ENCODE results near the gene EVX2.

The EVX2 gene

DNA sequence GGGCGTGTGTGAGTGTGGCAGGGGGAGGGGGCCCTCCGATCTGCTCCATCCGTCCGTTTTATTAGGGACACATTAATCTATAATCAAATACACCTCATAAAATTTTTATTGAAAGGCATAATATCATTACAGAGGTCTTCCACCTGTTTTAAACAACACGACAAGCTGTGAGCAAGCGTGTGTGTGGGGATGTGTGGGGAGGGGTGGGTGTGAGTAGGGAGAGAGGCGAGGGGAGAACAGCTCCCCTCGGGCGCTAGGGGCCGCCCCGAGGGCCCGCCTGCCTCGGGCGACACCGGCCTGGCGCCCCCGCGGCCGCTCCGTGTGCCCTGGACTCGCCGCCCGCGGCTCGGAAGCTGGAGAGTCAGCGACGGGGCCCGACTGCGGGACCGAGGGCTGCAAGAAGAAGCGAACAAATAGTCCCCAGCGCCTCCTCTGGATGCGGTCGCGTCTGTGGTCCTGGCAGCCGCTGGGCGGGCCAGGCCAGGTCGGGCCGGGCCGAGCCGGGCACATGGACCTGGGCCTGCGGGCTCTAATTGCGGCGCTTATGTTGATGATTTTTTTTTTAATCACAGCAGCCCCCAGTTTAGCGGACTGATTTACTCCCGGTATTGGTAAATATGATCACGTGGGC lies 38.4 kb upstream of the EVX2 start:
- DNase-seq = no peak

DNA sequence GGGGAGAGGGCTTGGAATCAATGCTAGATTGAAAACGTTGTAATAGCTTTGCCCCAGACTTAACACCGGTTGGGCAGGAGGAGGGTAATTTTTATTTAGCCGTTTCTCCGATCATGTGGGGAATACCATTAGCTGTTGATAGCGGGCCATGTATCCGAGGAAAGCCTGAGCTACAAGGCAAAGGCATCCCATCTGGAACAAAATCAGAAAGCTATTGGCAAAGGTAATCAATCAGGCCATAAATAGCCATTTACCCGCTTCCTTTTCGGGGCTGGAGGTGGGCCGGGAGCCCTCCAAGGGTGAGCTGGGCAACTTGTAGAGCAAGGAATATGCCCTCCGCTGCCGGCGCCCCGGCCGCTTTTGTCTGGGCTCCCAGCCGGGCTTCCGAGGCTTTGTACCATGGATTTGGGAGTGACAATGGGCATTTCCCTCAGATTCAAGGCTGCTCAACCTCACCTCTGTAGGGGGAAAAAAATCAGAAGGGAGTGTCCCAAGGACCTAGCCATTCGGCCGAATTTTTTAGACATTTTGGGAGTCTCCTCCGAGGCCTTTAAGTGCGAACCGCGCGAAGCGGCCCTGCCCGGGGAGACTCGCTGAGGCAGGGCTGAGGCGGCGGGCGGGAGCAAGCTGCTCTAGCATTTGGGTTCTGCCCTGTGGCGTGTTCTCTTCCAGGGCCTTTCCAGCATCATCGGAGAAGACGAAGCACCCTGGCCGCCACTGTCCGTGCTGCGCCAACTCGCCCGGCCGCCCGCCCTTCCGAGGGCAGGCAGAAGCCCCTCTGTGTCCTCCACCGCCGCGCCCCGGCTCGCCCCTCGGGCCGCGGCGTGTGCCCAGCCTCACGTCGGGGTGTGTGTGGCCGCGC lies 37.7 kb upstream of the EVX2 start:
- no peak for DNase-seq

DNA sequence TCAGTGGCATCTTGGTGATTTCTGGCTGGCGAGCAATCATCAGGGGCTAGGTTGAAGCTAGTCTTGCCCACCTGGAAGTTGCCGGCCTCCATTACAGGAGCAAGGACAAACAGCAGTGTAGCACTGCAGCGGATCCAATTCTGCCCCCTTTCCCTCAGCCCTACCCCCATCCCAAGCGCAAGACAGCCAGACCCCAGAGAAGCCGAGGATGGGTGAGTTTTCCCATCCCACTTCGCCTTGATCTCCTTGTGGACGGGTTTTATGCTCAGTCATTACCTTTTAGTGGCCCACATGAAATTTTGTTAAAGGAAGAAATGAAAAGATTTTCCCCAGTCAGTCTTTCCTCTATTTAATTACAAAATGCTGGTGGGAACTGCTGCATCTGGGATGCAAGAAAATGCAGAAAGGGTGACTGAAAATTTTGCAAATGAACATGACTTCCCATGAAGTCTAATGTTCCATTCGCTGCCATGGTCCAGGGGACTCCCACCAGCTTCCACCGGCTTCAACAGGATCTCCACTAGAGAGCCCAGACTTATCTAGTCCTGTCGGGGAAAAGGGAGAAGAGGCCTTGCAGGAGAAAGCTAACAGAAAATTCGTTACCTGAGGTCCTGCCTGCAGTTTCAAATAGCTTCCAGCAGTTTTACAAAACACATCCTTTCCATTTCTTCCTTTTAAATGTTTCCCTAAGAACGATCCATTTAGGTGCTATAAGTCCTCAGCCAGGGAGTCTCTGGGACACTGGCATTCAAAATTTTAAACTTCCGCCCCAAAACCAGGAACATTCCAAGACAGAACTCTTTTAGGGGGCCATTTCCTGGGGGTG lies 36.8 kb upstream of the EVX2 start:
- no peak for DNase-seq

DNA sequence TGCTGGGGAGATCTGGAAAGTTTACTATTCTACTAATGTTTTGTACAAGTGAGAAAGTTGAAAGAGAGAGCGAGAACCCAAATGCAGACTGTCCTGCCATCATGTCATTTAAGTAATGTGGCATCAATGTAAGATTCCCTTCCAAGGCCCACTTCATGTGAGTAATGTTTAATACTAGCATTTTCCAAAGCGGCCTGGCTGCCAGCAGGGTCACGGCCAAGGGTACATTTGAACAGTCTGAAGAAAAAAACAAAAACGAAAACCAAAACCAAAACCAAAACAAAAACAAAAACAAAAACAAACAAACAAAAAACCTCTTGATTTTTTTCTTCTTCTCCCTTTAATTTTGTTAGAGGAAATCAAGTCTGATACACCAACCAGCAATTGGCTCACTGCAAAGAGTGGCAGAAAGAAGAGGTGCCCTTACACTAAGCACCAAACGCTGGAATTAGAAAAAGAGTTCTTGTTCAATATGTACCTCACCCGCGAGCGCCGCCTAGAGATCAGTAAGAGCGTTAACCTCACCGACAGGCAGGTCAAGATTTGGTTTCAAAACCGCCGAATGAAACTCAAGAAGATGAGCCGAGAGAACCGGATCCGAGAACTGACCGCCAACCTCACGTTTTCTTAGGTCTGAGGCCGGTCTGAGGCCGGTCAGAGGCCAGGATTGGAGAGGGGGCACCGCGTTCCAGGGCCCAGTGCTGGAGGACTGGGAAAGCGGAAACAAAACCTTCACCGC lies 35.0 kb upstream of the EVX2 start:
- no peak for DNase-seq

DNA sequence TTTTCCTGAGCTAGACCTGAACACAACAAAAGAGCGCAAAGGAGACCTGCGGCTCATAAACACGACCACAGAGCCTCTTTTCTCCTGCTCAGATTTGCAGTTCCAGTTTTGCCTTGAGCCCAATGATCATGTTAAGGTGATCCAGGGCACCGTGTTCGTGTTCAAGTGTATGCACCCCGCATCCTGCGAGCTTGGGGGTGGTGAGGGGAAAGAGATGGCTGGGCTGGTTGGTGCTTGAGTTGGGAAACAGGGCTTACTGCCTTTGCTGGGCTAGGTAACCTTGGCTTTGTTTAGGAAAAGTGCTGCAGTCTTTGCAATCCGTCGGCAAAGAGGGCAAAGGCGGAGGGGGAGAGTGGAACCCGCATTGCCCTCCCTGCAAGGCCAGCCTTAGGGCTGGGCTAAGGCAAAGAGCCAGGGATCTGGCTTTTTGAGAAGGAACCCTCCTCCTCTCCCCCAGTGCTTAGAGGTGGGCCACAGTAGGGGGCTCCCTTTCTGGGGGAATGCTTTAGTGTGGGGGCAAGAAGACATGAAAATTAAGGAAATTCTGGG lies 34.1 kb upstream of the EVX2 start:
- no peak for DNase-seq

DNA sequence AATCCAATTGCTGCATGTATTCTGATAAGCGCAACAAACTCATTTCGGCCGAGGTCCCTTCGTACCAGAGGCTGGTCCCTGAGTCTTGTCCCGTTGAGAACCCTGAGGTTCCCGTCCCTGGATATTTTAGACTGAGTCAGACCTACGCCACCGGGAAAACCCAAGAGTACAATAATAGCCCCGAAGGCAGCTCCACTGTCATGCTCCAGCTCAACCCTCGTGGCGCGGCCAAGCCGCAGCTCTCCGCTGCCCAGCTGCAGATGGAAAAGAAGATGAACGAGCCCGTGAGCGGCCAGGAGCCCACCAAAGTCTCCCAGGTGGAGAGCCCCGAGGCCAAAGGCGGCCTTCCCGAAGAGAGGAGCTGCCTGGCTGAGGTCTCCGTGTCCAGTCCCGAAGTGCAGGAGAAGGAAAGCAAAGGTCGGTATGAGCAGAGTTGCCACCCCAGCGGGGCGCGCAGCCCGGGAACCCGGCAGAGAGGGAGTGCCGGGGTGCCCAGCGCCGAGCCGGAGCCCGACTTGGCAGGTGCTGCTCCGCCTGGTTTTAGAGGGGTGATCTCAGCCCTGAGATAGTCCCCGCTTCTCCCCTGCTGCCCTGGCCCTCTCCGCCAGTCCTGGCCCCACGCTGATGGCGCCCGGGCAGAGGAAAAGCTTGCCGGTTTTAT lies 33.5 kb upstream of the EVX2 start:
- no peak for DNase-seq

DNA sequence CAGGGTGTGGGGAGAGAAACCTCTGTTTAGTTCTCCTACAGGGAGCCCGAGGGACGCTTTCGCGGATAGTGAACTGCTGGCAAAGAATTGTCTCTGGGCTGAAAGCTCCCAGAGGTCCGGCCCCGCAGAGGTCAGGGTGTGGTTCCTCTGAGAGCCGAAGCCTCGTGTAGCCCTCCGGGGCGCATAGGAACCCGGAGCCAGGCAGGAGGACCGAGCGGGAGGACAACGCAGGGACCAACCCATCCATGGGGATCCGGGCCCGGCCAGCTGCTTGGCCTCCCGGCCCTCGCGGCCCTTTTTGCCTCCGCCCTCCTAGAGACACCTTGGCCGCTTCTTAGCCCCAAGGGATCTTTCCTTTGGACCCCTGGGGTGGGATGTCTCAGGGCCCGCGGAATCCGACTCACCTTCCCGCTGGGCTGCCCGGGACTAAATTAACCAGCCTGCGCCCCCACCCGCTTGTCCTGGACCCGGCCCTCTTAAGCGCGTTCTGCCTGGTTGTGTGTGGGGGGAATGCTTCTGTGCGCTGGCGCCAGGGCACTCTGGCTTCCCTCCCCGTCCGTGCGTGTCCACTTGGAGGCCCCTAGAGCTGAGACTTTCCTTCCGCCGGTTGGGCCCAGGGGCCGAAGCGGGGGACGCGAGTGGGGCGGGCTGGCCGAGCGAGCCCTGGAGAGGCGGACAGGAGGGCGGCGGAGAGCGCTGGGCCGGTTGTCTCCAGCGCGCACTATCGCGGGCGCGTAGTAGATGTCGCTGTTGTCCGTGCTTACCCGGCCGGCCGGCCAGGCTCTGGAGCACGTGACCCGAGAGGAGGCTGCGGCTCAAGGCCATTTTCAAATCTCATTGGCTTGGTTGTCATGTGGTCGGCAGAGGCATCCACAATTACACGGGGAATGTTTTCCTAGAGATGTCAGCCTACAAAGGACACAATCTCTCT lies 32.4 kb upstream of the EVX2 start, which contains the start of gene HOXD10:
Gene HOXD10, plus strand, starts transcription at position 896 of the 931 bp plus-strand sequence. CDS start 56 bp downstream, outside the sequence.
- no peak for DNase-seq

DNA sequence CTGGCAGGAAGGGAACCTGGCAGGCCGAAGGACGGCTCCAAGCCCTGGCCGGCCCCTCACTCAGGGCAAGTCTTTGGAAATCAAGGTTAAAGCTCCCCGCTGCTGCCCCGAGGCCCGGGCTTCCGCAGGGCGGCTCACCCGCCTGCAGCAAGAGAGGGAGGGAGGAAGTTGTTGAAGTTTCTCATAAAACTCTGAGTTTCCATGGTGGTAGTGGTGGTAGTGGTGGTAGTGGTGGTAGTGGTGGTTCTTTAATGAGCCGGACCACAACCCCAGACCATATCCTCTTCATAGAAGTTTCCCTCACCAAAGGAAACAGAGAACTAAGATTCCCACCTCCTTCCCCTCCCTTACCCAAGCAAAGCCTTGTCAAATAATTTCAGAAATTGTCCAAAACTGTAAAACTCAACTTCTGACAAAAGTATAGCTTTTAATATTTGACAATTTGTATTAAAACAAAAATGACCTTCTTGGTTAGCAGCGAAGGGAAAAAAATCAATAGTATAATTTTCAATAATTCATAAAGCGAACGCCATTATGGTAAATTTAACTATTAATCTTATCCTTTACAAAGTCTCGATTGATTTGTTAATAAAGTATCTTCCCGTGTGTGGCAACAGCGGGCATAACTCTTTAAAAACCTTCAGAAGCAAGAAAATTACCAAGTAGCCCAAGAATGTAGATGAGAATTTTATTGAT lies 31.3 kb upstream of the EVX2 start:
- DNase-seq = no peak

DNA sequence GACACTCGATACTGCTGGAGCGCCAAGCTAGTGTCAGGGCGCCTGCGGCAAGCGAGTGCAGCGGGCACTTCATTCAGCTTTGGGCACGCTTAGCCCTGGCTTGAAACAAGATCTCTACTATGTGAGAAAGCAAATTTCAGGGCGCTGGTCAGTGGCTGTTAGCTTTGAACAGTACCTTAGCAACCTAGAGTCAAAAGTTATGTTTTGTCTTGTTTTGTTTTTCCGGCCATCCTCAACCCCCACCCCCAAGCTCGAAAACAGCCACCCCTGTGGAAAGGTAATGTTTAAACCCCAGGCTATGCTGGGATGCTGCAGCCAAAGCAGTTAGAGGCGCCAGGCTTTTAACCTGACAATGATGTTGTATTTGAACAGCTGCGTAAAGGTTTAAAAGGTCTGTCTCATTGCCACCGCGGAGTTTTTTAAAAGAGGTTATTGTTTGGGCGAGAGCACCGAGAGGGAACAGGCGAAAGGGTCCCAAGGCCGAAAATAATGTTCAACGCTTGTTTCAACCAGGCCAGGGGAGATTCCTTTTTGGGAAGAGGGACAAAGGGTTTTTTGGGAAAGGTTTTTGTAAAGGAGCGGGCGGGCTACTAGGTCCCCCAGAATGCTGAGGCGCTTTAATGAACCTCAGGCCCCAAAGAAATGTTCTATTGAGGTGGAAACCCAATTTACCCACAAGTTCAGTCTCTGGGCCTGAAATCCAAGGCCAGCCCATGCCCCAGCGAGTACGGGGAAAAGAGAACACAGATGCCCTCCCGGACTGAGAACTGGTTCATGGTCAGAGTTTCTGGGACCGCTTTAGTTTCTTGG lies 30.6 kb upstream of the EVX2 start:
- DNase-seq = no peak

DNA sequence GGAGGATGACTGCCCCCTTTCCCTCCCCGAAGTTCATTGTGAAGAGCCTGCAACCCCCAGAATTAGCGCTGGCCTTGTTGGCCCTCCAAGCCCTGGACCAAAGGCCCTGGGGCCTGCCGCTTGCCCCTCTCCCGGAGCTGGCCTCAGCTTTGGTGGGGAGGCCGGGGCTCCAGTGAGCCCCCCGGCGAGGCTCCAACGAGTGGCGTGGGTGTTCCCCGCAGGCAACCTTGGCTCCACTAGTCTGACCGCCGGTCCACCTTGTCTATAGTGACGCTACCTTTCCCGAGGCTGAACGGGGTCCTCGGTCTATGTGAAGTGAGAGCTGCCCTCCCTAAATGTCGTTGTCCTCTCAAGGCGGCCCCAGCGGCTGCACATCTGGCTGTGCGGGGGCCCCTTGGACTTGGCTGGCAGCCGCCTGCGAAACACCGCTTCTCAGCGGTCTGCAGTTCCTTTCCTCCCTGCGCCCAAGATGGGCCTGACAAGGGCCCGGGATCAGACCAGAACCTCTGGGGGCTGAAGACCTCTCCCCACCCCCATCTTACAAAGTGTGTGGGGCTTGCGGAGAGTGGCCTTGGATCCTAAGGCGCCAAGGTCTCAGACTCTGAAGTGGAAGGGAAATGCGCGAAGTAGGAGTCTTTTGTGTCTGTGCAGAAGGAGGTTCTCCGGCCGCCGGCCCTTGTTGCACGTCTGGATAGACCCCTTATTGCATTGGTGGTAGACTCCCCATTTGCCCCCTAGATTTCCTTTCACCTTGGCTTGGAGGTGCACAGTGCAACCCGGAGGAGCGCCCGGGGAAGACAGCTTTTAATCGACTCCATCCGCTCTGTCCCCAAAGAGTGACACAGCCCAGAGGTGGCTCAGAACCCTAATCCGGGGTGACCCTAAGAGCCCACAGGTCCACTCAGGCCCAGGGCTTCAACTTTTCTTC lies 28.9 kb upstream of the EVX2 start:
- no peak for DNase-seq

DNA sequence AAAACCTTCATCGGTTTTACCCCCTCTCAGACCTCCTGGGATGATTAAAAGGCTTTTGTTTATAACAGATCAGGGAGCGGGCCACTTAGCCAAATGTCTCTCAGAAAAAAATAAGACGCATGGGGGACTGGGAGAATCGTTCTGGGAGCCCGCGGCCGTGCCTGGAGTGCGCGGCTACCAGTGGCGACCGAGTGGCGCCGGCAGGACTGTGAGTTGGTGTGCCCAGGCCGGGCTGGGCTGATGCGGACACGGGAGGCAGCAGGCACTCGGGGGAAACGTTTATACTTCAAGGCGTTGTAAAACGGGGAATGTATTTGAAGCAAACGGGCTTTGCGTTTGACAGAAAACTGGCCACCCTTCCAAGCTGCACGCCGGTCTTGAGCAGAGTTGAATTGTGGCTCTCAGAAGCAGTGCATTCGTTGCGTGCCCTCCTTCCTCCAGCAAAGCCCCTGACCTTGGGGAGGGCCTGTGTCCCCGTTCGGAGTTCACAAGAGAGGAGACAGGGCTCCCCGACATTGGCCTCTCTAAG lies 28.1 kb upstream of the EVX2 start:
- DNase-seq = no peak

DNA sequence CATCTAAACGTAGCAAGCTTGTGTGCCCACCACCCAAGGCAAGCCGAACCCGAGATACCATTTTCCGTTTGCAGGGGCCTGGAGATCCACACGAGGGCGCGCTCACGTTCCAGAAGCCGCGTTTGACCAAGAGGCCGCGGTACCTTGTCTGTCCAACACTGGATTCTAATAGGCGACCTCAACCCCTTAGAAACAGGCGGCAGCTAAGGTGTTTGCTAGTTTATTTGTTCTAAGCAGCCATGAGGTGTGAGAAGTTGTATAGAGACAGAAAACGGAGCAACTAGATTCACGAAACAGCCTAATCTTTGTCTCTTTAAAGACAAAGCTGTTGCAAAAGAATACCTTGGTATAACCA lies 27.5 kb upstream of the EVX2 start:
- no peak for DNase-seq

DNA sequence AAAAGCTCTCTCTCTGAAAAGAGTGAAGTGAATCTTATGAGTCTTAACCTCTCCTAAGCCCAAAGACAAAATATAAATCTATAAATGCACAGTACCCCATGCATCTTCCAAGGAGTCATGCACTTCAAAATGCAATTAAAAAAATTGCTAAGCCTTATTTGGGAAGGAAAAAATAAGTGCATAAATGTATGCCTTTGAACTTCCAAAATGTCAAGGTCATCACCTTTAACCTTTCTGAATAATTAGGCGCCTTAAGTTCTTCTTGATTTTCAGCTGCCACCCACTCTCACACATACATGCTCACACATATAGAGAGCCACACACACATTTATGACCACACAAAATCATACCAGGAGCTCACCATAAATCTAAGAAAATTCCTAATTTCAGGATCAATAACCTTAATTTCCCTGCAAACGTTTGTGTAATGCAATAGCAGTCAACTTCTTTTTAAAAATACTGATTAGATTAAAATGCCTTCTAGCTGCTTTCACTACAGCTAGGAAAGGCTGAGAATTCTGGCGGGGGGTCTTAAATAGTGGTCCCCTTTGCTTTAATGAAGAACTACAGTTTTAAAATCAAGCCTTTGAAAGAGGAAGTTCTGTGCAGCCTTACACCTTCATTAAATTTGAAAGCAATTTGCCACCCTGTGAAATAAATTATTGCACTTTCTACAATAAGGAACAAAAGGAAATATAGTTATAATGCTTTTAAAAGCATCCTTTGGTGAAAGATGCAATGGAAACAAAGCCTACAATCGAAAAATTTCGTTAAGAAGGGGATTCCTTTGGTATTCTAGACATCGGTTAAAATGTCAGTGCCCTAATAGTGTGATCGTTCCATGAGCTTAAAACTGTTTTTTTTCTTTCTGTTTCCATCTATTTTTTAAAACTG lies 26.9 kb upstream of the EVX2 start:
- no peak for DNase-seq

DNA sequence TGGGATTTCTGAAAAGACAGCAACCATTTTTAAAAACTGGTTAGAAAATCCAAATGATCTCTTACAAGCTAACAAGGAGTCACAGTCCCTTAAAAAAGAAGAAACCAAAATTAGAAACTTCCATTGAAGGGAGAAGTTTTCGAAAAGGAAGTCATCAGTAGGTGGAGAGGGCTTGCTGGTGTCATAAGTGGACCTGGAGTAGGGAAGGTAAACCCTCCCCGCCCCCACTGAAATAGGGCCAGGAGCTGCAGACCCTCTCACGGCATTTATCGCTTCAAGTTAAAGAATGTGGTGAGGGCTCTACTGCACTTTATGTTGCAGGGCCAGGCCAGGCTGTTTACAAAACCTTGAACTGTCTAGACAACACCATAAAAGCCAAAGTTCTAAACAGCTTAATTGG lies 26.2 kb upstream of the EVX2 start:
- DNase-seq = no peak

DNA sequence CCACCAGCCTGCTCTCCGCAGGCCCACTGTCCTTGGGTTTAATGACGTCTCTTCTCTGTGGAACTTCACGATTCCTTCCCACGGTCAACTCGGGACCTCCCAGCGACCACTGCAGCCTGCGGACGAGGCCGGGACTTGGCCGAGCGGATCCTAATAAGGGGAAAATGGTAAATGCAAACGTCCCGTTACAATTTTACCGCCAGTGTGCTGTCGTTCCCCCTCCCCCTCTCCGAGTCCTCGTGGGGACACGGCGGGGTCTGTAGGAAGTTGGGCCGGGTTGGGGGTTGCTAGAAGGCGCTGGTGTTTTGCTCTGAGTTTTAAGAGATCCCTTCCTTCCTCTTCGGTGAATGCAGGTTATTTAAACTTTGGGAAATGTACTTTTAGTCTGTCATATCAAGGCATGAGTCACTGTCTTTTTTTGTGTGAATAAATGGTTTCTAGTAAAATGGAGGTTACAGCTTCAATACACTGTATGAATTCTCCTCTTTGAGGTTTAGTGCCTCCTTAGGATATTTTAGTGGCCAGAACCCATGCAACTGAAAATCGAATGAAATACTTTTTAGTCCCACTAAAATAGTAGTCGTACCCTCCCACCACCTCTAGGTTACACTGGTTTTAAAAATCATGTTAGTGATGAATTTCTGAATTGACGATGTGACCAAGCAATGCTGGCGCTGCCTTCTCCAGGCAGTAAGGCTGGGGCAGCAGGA lies 25.6 kb upstream of the EVX2 start:
- DNase-seq = no peak

DNA sequence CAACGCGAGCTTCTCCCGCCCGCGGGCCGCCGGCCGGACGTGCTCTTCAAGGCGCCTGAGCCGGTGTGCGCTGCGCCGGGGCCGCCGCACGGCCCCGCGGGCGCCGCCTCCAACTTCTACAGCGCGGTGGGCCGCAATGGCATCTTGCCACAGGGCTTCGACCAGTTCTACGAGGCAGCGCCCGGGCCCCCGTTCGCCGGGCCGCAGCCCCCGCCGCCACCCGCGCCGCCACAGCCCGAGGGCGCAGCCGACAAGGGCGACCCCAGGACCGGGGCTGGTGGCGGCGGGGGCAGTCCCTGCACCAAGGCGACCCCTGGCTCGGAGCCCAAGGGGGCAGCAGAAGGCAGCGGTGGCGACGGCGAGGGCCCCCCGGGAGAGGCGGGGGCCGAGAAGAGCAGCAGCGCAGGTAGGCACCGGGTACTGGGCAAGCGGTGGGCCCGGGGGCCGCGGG lies 24.0 kb upstream of the EVX2 start:
- DNase-seq = no peak
